ENCODE data around the gene PDGFRB. TPM values are rescaled to one million over a fixed set of nuclear protein-coding genes. Genes with fewer than 3 reads are reported as not detected.

The PDGFRB gene
- total and polyA plus RNA-seq, 4 donors: 33.6 to 215 (median 78.3) TPM

- no peak overlapping the region for H3K4me3 ChIP-seq
- TF ChIP-seq, protein P1, sequence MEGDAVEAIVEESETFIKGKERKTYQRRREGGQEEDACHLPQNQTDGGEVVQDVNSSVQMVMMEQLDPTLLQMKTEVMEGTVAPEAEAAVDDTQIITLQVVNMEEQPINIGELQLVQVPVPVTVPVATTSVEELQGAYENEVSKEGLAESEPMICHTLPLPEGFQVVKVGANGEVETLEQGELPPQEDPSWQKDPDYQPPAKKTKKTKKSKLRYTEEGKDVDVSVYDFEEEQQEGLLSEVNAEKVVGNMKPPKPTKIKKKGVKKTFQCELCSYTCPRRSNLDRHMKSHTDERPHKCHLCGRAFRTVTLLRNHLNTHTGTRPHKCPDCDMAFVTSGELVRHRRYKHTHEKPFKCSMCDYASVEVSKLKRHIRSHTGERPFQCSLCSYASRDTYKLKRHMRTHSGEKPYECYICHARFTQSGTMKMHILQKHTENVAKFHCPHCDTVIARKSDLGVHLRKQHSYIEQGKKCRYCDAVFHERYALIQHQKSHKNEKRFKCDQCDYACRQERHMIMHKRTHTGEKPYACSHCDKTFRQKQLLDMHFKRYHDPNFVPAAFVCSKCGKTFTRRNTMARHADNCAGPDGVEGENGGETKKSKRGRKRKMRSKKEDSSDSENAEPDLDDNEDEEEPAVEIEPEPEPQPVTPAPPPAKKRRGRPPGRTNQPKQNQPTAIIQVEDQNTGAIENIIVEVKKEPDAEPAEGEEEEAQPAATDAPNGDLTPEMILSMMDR (IDR thresholded peaks at IDR 0.05; ENCODE audit: control extremely low read depth, extremely low read depth): no peak
- no peak overlapping the region for H3K27ac ChIP-seq (ENCODE audit: low read depth in 1 of 2, low read length in 1 of 2)
- peaks cover 0 to 7% (median 0%) of the 10 kb centered on the region in 5 donors for H3K4me1 ChIP-seq (ENCODE audit: control insufficient read depth in 5 of 5, insufficient read depth in 5 of 5, low read length in 5 of 5)
- DNase-seq (no peak), ATAC-seq (ENCODE audit: insufficient read depth, low FRiP score) (no peak)
- no peak overlapping the region for H3K9ac ChIP-seq (ENCODE audit: insufficient read depth in 1 of 2, low read length in 2 of 2)
- H3K36me3 ChIP-seq (ENCODE audit: control insufficient read depth in 4 of 4, insufficient read depth in 4 of 4, low read length in 4 of 4): peaks cover 0 to under 1% (median 0%) of the 10 kb centered on the region in 4 donors
- peaks cover 0 to 2% (median 0%) of the 10 kb centered on the region in 3 donors for H3K27me3 ChIP-seq (ENCODE audit: control insufficient read depth in 3 of 3, insufficient read depth in 3 of 3, low read length in 2 of 3)
- WGBS, 2 donors: 79 to 80% methylated on average over 7 of the region's 7 CpGs
- no peaks in the 10 kb centered on the region for H3K9me3 ChIP-seq (ENCODE audit: control insufficient read depth in 4 of 4, insufficient read depth in 3 of 4, low read length in 3 of 4)
These were observed 90.9 kb downstream of the PDGFRB start for GRCh38 chr5:150064681-150065220.

Small RNA genes lying within 50 kb of the gene (small RNA-seq; reads per million reads assigned to genes)
- not detected for gene RF00019 (ENCODE audit: low replicate concordance)

Other genes with a start within 250 kb of the PDGFRB start
- under 1 TPM in 1 of 2 donors, not detected in 1; 0.06 TPM for gene PDE6A, start 211.1 kb downstream of the PDGFRB start, total RNA-seq
- under 1 TPM; 0.03 to 0.06 TPM for gene PDE6A, start 211.1 kb downstream of the PDGFRB start, polyA plus RNA-seq
- gene SLC26A2, start 195.1 kb downstream of the PDGFRB start, total RNA-seq: 10 to 100 TPM; 21.2 to 25.6 TPM
- 1 to 10 TPM; 5.8 to 7.1 TPM for gene SLC26A2, start 195.1 kb downstream of the PDGFRB start, polyA plus RNA-seq
- gene TIGD6, start 155.2 kb downstream of the PDGFRB start, total RNA-seq: 1 to 10 TPM; 4.5 to 5.0 TPM
- gene TIGD6, start 155.2 kb downstream of the PDGFRB start, polyA plus RNA-seq: 1 to 10 TPM; 3.0 to 3.9 TPM
- 10 to 100 TPM; 39.1 to 42.3 TPM for gene HMGXB3, start 155.1 kb downstream of the PDGFRB start, total RNA-seq
- gene HMGXB3, start 155.1 kb downstream of the PDGFRB start, polyA plus RNA-seq: 10 to 100 TPM; 22.3 to 22.6 TPM
- 10 to 100 TPM; 29.1 to 52.3 TPM for gene CSF1R, start 69.3 kb downstream of the PDGFRB start, total RNA-seq
- 10 to 100 TPM; 13.0 to 65.0 TPM for gene CSF1R, start 69.3 kb downstream of the PDGFRB start, polyA plus RNA-seq
- under 1 TPM; 0.25 to 0.43 TPM for gene CDX1, start 10.9 kb upstream of the PDGFRB start, total RNA-seq
- under 1 TPM; 0.09 to 0.28 TPM for gene CDX1, start 10.9 kb upstream of the PDGFRB start, polyA plus RNA-seq
- gene SLC6A7, start 34.2 kb upstream of the PDGFRB start, total RNA-seq: under 1 TPM in 1 of 2 donors, not detected in 1; 0.06 TPM
- gene SLC6A7, start 34.2 kb upstream of the PDGFRB start, polyA plus RNA-seq: under 1 TPM; 0.02 to 0.03 TPM
- 1 to 10 TPM; 1.6 to 2.7 TPM for gene CAMK2A, start 133.9 kb upstream of the PDGFRB start, total RNA-seq
- under 1 TPM; 0.31 to 0.44 TPM for gene CAMK2A, start 133.9 kb upstream of the PDGFRB start, polyA plus RNA-seq
- gene ARSI, start 147.1 kb upstream of the PDGFRB start, total RNA-seq: 10 to 100 TPM in 1 of 2 donors, 1 to 10 TPM in 1; 5.7 to 15.4 TPM
- gene ARSI, start 147.1 kb upstream of the PDGFRB start, polyA plus RNA-seq: 1 to 10 TPM in 1 of 2 donors, under 1 TPM in 1; 0.91 to 2.5 TPM
- gene TCOF1, start 201.9 kb upstream of the PDGFRB start, total RNA-seq: 10 to 100 TPM; 17.0 to 25.3 TPM
- 10 to 100 TPM; 13.3 to 14.7 TPM for gene TCOF1, start 201.9 kb upstream of the PDGFRB start, polyA plus RNA-seq

Measured in lung (tissue), 13 donors.